Left renal pelvis (tissue), 4 donors: ENCODE data around the gene PDE8B. TPM values are rescaled to one million over a fixed set of nuclear protein-coding genes. Genes with fewer than 3 reads are reported as not detected.
A peak's percentile ranks its signal among the peaks of the same experiment; 100 is the strongest.

ENCODE experiments used
- DNase-seq, 4 donors: peaks; one replicate each; pipeline ENCODE4 v3.0.0-alpha.2; 2013; ENCODE audit warnings: low read depth in 4 of 4, low spot score in 3 of 4
- polyA plus RNA-seq, 4 donors: library from polyadenylated mRNA; unstranded; fragments of 120-200 nt; gene quantifications; one replicate each; pipeline ENCODE4 v1.2.1, GENCODE V29; 2013; ENCODE audit not compliant: insufficient read length in 4 of 4

The PDE8B gene
- polyA plus RNA-seq, 4 donors: 3.2 to 6.4 (median 5.6) TPM

DNA sequence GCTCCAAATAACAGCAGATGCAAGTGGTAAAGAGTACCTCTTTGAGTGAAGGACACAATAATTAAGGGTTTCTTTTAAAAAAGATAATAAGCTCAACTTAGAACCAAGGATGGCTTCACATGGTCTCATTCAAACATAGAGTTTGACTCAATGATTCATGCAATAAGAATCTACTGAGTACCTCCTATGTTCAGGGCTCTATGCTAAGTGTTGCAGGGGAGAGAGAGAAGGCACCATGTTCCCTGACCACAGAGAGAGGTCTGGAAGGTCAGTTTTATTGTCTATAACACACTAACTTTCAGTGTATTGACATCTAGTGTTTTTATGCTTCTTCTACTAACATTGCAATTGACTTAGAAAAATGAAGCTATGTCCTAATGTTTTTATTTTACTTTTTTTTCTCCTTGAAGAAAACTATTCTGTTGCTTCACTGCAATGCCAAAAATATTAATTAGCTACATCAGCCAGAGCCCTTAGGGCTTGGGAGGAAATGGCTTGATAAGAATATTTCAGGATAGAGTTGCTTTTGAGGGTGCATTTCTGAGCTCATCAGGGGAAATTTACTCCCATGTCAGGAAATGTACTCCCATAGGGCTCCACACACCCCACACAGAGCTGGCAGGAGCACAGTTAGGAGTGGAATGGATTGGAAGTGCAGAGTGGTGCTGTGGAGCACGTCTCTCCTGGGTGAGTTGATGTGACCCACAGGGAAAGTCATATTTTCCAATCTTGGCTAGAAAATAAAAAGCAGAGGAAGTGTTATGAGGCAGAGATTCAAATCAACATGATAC is 106.6 kb downstream of the PDE8B start:
- DNase-seq: no peak

DNA sequence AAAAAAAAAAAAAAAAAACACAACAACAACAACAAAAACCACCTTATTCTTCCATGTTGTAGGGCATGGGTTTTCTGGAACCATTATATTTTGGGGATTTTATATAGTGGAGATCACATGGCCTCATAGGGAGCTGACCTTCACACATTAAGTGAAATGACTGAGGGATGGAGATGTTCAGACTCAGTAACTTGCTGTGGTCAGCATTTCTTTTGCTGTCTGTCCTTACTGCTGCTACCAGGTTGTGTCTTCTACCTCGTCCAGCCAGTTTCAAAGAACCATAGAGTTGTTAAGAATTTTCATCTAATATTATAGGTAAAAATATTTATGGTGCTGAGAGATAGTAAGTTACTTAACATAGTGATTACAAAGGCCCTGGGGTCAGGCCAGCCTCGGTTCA is 107.6 kb downstream of the PDE8B start:
- DNase-seq: no peak

DNA sequence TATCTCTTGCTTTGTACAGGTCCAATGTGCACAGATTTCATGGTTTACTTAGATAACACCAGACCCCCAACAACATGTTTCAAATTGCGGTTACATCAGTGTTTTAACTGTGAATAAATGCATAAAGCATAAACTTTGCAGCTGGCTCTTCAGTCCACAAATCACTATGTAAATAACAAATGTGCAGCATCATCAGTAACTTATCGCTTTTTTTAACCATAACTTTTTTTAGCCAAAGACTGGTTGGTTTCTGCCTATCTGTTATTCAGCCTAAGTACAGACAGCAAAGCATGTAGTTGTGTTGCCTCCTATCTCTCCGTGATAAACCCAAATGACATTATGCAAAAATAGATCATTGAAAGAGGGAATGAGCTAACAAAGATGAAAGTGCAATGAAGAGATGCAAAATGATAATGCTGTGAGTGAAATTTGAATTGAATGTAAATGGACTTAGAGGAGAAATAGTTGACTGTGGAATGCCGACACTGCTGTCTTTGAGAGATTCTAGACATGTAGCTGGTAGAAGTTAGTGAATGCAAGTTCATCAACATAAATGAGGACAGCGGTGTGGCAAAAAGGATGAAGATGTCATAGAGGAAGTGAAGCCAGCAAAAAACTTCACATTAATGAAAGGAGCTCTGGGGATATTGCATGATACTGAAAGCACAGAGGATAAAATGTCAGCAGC is 108.8 kb downstream of the PDE8B start:
- DNase-seq: no peak

- no peak for DNase-seq
Measured at GRCh38 chr5:77321793-77322394, 111.4 kb downstream of the PDE8B start.

- DNase-seq: no peak
Measured at GRCh38 chr5:77322406-77322805, 111.9 kb downstream of the PDE8B start.

GRCh38 chr5:77325921-77326541 is 115.6 kb downstream of the PDE8B start:
- no peak for DNase-seq

DNA sequence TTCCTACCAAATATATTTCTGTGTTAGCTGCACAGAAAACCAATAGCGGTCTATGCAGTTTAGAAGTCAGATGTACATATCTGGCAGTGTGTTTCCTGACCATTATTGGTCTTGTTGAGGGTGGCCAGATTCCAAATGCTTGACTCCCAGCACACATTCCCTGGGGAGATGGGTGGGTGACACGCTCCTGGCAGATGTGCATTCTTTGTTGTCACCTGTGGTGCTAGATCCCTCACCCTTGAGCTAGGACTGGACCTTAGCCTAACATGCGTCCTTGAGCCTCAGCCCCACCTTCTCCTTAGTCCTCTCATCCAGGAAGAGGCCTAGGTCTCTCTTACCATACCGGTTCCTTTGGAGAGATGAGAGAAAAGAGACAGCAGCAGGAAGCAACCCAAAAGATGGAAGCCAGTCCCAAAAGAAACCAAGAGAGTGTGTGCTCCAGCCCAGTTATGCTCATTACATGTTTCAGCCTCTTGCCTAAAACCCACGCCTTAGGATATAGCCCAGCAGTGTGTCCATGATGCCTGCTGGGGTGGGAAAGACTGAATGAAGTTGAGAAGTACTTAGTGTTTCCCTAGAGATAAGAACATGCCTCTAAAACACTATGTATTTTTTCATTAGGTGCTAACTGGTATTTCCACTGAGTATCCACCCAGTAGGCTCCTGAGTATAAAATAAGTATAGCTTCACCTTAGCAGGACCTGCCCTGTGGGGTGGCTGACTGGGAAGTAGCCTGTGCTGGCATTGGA is 116.7 kb downstream of the PDE8B start:
- no peak for DNase-seq

DNA sequence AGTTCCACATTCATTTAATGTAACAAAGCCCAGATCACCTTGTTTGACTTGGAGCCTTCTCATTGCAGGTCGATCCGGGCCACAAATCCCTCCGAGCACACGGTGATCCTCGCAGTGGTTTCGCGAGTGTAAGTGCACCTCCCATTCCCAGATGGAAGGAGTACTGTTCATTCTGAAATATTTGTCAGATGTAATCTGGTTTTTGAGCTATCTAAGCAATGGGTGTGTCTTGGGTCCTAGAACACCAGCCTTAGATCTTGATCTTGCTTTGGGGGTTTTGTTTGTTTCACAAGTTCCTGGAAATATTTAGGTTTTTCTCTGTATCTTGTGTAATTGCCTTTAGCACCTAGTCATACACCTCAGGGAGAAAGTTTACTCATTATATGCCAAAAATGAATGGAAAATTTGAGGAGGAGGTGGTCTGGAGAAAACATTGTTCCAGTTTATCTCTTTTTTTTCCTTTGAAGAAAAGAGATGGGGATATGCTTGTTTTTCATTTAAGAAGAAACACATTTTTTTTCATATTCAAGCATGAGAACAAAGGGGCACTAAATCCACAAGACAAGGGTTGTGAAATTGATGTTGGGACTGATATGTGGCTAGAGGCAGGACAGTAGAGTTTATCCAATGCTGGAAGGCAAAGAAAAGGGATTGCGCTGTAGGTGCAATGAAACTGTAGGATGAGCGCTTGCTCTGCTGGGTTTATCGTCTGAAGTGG is 118.6 kb downstream of the PDE8B start:
- DNase-seq: no peak

GRCh38 chr5:77329664-77330430 is 119.4 kb downstream of the PDE8B start:
- DNase-seq: no peak

DNA sequence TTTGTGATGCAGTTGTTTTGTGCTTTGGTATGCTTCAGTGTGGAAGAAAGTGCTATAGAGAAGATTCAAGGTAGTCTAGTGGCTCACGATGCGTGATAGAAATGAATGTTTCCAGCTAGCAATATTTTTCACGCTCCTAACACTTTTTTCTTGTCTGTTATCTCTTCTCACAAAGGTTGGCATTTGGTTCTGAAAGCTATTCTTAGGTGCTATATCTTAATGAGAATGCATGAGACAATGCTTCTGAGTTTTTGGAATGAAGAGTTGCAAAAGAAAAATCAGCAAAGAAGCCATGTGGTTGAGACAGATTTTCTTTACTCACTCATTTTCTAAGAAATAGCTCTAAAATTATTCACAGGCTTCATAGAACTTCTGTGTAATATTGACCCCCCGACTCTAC is 122.6 kb downstream of the PDE8B start:
- no peak for DNase-seq

DNA sequence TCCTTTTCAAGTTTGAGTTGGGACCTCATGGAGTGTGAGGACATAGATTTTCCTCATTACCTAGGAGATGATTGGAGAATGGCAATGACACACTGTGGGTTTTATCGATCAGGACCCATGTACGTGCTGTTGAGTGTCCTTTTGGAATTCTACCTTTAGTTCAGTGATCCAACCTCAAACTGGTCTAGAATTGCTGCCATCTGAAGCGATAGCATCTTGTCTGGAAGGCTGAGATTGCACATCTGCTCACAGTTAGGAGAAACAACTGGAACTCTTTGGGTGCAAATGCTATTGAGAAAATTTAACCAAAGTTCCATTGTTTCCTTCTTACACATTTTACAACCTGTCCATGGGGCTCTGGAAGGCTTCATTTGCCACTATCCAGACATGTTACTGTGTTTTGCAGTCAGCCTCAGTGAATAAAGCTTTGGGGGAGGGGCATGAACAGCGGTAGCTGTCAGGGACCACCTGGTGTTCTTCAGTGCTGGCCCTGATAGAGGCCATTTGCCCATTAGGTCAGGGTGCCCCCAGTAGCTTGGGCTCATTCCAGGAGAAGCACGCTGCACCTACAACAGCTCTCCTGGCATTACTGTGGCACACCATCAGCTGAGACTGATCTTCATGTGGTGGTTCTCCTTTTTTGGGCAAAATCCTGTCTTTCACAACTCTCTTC is 123.1 kb downstream of the PDE8B start:
- no peak for DNase-seq

DNA sequence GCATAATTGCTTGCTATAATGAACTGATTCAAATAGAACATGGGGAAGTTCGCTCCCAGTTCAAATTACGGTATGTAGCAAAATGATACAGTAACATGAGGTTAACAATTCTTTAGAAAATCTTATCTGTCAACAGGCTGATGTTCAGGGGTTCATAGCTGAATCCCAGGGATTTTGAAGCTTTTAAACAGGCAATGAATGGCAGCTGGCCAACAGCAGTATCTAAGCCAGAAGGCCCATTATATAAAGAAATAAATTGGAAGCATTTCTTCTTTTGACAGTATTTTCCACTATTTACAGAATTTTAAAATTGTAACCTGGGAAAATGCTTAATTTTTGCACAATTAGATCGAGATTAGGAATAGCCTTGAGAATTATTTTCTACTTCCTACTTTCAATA is 126.8 kb downstream of the PDE8B start:
- no peak for DNase-seq

DNA sequence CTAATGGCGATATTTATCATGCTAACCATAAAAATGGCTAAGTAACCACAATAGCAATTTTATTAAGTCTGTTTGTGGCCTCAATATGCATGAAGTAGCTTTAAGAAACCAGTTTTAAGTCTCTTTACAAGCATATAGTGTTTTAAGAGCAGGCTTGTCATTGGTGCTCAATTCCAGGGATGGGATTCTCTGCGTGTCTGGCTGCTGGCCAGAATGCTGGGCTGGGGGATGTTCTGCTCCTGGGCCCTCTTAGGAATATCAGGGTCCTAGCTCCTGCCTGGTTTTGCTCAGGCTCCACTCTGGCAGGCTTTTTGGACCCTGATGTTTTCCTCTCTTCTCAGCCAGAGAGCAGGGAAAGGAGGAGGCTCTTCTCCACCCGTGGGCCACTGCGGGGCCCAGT is 127.2 kb downstream of the PDE8B start:
- DNase-seq: peak in 1 of 4 donors; percentile 9

GRCh38 chr5:77339337-77339890 is 128.9 kb downstream of the PDE8B start:
- no peak for DNase-seq

GRCh38 chr5:77343165-77343564 is 132.7 kb downstream of the PDE8B start:
- no peak for DNase-seq

GRCh38 chr5:77347435-77348098 is 137.1 kb downstream of the PDE8B start:
- no peak for DNase-seq

- no peak for DNase-seq
Measured at GRCh38 chr5:77353251-77353650, 142.8 kb downstream of the PDE8B start.

DNA sequence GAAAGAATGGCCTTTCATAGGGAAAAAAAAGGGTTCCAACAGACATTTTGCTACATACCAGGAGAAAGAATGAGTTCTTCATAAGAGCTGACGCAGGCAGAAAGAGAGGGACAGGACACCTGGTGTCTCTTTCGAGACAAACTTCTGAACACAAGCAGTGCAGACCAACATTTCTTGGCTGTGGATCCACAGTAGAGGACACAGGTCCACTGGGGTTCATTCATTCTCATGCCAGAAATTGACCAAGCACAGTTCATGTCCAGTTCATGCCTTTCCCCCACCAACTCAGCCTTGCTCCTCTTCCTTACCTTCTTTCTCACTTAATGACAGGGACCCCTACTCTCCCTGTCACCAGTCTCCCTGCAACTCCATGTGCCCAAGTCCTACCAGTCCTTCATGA is 144.0 kb downstream of the PDE8B start:
- no peak for DNase-seq
